Stimulated activated CD8-positive, alpha-beta memory T cell treated with anti-CD3 and anti-CD28 coated beads, Interleukin-4, amount 100 ng/mL, for 4 hours (primary cell): ENCODE measurements around the gene GRP.

Experiments
- DNase-seq, 2 donors: peaks; one replicate each; pipeline ENCODE4 v3.0.0-alpha.2; 2020; ENCODE audit warnings: low read depth in 2 of 2, low spot score in 1 of 2

The GRP gene

GRCh38 chr18:59267503-59268126 lies 47.7 kb downstream of the GRP start:
- DNase-seq: no peak

DNA sequence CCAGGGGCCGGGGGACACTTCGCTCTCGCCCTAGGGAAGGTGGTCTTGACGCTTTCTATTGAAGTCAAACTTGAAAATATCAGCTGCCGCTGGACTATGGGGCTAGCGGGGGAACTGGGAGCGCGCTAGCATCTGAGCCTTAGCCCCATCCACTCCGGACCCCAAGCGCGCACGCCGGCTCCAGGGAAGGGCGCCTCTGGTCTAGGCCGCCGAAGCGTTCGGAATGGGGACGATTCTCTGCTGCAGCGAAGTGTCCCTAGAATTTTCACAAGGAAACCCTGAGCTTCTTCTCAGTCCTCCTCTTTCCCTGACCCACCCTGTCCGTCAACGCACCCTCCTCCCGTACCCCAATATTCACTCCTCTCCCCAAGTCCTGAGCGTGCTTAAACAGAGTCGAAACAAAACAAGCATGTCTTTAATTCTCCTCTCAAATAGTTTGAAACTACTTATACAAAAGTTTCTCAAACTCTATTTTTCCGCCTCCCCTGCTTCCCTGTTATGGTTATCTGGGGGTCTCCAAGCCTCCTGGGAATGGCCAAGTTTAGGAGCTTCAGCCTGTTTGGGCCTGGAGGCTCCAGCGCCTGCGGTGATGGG lies 48.3 kb downstream of the GRP start:
- DNase-seq: no peak

DNA sequence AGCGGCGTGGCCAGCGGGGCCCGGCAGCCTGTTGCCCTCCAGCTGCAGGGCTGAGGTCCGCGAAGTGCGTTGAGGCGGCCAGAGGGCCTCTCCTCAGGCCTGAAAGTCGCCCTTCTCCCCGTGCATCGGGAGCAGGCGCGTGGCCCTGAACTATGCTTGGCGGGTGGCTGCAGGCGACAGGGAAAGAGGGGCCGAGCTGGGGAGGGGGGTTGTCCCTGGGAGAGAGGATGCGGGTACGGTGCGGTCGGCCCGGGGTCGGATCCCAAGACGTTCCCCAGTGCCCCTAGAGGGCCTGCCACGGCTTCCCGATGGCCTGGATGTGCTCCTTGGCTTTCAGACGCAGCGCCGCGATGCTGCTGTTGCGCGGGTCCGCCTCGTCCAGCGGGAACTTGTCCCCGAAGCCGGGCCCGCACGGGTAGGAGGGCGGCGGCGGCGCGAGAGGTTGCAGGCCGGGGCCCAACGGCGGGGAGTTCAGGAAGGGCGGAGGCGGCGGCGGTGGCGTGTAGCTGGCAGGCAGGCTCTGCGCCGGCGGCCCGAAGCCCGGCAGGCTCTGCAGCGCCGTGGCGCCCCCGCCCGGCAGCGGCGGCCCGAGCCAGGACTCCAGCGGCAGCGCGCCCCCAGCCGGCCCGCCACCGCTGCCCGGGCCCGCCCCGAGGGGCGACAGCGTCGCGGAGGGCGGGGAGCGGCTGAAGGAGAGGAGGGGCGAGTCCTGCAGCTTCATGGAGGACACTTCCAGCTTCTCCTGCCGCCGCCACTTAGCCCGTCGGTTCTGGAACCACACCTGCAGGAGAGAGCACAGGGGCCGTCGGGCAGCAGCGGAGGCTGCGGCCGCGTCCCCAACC lies 49.0 kb downstream of the GRP start:
- DNase-seq: no peak

GRCh38 chr18:59269563-59270119 lies 49.7 kb downstream of the GRP start:
- no peak for DNase-seq

- no peak for DNase-seq
These were observed 50.8 kb downstream of the GRP start for GRCh38 chr18:59270689-59271257.

DNA sequence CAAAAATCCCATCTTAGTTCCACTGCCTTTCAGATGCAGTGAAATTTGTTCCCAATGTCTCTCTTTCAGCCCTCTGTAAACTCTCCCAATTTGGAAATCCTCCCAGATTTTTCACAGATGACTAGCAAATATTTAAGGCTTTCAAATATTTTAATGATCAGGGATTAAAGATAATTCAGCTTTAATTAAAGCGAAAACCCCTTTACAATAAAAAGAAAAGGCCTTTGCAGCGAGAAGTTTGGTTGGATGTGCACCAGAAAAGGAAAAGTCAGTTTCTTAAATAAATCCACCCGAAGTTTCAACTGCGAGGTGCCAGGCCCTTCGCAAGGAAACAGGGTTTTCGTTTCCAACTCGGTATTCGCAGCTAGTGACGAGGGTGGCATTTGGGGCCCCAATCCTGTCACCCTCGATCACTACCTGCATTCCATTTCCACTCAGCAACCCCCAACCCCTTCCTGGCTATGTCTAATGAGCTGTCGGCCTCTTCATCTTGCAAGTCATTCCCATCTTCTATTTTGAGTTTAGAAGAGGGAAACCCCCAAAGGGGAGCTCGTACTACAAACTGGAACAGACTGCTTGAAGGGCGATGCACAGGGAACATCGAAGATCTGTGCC lies 51.8 kb downstream of the GRP start:
- no peak for DNase-seq

DNA sequence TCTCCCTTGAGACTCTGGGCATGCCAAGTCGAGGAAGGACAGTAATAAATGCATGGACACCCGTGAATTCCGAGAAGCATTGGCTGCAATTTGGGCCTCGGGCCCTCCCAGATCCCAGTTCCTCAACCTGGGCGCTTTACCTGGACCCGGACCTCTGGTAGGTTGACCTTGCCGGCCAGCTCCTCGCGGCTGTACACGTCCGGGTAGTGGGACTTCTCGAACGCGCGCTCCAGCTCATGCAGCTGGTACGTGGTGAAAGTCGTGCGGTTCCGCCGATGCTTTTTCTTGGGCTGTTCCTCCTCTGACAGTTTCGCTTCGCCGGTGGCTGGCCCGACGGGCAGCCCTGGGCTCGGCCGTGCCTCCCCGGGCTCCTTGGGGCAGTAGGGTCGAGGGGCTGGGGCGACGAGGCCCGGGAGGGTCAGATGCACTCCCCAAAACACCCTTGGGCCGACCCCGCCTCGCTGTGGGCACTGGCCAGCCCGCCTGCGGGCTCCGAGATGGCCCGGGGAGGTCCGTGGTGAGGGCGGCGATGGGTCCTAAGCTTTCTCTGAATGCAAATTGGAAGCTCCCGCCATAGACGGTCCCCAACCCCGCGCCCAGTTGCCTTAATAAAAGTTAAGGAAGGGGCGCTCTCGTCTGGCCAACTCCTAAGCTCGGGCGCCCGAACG lies 52.4 kb downstream of the GRP start:
- DNase-seq: no peak

DNA sequence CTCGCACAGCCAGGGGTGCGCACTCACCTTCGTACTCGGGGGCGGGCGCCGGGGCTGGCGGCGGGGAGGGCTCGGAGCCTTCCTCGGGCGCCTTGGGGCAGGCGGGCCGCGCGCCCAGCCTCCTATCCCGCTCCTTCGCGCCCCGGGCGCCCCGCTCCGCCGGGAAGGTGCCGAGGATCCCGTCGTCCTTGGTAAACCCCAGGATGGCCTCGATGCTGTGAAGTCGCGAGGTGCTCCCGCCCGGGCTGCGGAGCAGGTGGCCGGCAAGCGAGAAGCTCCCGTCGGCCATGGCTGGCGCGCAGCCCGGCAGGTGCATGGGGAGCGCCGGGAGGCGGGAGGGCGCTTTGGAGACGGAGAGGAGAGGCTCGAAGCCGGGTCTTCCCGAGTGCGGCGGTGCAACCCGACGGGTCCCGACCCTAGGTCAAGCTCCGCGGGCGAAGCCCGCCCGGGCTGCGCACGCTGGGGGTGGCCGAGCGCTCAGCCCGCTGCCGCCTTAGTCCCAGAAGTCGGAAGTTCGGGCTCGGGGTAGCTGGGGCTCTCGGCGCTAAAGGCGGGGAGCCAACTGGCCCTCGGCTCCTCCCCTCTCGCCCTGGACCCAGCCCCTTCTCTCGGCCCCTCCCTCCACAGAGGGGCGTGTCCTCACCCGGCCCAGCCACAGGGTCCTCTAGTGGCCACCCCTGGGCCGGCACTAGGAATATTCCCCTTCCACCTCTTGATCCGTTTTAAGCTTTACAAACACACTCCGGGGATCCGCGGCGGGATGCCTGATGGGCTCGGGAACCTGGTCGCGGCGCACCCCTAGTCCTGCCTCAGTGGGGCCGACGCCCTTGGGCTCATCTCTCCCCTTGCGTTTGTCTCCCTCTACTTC lies 53.2 kb downstream of the GRP start, which contains the start of gene RAX:
RAX (minus strand) TSS at position 564 of the 868 bp plus-strand sequence; CDS start at position 316, 248 bp downstream.
- no peak for DNase-seq

DNA sequence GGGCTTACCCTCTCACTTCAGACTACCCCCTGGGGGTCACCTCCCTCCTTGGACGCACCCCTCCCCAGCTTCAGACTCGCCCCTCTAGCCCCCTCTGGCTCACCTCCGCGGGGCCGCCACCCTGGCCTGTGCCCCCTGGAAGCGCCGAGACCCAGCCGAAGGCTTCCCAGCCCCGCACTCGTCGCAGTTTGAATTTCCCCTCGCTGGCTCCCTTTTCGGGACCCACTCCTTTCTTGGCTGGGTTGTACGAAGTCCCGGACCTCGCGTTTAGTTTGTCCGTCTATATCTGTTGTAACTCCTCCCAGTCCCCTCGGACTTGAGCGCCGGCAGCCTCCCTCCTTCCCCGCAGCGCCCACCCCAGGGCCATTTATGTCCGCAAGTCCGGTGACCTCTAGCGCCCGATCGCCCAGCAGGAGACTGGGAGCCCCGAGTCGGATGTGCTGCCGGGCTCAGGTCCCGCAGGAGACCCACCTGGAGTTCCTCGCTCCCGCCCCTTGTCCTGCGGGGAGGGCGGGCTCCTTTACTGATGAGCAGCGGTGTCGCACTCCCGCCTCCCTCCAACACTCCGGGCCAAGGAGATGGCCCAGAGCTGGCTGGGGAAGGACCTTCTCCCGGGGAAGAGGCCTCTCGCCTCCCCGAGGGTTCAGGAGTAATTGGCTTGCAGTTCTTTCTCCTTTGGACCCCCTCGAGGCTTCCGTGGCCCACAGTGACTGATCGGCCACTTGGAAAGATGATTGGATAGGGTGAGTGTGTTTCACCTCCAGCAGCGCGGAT lies 54.0 kb downstream of the GRP start:
- DNase-seq: no peak

DNA sequence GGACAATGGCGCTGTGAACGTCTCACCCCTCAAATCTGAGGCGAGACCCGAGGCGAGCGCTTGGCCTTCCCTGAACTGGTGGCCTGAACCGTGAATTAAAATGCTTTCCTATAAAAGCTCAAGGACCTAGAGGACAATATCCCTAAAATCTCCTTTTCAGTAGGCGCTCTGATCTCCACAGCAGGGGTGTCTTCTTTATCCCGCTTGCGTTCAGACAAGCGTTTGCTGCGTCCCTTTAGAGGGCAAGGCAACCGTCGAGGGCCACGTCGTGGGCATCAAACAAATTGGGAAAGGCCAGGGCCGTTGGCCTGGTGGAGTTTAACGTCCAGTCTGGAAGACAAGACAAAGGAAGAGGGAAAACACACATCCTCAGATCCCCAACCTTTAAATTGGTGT lies 54.6 kb downstream of the GRP start:
- DNase-seq: no peak

DNA sequence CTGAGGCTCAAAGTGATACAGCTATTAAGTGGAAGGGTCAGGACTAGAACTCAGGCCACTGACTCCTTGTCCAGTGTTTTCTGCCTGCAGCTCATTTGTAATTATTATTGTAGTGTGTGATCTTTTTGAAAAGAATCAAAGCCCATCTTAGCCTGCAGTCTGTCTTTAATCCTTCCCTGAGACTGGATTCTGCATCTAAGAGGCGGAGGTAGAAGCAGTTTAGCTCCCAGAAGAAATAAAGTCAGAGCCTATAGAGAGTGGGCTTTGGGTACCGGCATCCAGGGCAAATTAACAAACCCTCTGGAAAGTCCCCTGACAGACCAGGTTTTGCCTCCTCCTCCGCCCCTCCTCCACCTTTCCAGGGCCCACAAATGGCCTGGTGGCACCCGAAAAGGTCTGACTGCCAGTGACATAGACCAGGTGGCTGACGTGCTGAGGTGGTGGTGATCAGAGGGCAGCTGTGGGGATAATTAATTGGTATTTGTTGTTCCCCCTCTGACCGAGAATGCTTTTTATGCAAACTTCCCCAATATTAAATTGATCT lies 55.5 kb downstream of the GRP start:
- no peak for DNase-seq

GRCh38 chr18:59276047-59276446 lies 56.1 kb downstream of the GRP start:
- no peak for DNase-seq

- no peak for DNase-seq
These were observed 58.8 kb downstream of the GRP start for GRCh38 chr18:59278793-59279192.

DNA sequence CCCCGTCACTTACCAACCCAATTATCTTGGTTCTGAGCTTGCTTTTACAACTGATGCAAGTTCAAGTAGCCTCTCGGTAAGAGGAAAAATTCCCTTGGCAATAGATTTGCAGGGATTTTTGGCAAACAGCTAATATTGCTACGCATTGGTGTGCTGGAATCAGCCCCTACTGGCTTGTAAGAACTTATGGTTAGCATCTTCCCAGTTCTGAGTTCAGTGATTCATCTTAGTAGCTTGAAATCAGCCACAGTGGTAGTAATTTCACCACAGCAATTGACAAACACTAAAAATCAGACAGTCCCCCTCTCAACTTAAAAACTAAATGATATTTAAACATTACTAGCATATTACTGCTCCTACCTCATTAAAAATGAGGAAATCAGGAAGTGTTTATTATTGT lies 59.2 kb downstream of the GRP start:
- no peak for DNase-seq

DNA sequence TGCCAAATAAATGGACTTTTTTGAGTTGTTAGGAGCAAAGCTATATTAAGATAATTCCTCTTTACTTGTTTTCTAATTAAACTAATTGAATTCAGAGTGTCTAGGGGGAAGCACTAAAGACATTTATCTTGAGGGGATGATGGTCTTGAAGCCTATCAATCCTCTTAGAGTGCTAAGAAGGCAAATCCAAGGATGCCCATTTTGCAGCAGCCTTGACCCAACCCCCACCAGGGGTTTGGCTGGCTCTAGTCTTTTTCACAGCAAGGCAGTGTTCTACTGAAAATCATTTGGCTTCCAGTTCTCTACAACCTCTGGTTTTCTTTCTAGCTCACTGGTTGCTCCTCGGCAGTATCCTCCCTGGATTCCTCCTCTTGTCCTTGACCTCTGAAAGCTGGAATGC lies 59.8 kb downstream of the GRP start:
- DNase-seq: no peak
